HG03457 (cell line): Measurements from ENCODE around the gene C2orf42.
"Not testable (repeated sequence)": the region's sequence is repeated elsewhere in the genome, so short reads cannot be mapped to it uniquely, and the experiment has no call there.

Experiments used
- ATAC-seq: cut with Tn5 transposase; IDR thresholded peaks from one replicate; pipeline ENCODE4 v1.9.1; 2021; ENCODE audit warnings: moderate number of reproducible peaks; ENCODE audit not compliant: unreplicated experiment

Gene C2orf42

DNA sequence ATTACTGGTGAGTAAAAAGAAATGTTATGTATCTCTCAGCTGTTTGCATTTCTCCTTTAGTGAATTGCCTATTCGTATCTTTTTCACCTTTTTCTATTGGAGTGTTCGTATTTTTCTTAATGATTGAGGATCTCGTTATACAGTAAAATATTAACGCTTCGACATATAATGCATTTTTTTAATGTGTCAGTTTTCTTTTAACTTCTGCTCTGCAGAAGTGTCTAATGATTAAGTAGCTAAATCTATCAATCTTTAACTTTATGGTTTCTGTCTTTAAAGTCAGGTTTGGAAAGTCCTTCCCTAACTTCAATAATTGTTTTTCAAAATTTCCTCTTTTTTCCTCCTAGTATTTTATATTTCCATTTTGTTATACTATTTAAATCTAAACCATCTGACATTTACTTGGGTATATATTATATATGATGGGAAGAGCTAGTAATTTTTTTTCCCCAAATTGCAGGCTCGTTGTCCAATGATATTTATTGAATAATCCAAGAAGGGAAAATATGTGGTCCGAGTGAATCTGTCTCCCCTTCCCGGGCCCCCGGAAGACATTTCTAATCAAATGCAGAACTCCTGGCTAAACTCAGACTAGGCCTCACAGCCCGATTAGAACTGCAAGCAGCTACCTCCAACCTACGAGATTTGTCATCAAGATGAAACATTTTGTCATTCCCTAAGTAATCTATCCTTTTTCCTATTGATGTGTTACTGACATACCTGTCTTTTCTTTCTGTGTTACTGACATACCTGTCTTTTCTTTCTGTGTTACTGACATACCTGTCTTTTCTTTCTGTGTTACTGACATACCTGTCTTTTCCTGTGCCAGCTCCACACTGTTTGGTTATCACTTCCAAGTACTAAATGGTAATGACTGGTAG is 86.3 kb downstream of the C2orf42 start:
- ATAC-seq, result no peak

GRCh38 chr2:70103531-70104061 is 87.2 kb downstream of the C2orf42 start:
- no peak for ATAC-seq

DNA sequence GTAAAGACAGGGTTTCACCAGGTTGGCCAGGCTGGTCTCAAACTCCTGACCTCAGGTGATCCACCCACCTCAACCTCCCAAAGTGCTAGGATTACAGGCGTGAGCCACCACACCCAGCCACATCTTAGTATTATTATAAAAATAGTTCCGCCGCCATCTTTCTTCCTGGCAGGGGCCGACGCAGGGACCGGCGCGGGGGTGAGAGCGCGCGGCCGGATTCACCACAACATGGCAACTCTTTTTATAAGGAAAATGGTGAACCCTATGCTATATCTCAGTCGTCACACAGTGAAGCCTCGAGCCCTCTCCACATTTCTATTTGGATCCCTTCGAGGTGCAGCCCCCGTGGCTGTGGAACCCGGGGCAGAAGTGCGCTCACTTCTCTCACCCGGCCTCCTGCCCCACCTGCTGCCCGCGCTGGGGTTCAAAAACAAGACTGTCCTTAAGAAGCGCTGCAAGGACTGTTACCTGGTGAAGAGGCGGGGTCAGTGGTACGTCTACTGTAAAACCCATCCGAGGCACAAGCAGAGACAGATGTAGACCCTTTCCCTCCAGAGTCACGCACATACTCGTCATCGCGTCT is 88.4 kb downstream of the C2orf42 start:
- not testable (repeated sequence) for ATAC-seq

DNA sequence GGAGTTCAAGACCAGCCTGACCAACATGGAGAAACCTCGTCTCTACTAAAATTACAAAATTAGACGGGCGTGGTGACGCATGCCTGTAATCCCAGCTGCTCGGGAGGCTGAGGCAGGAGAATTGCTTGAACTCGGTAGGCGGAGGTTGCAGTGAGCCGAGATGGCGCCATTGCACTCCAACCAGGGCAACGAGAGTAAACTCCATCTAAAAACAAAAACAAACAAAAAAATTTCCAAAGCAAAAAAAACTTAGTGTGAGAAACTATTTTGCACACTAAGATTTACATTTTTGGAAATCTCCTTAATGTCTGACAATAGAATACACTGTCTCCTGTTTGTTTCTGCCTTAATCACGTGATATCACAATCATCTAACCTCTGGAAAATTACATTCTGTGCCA is 89.1 kb downstream of the C2orf42 start:
- ATAC-seq, result not testable (repeated sequence)

DNA sequence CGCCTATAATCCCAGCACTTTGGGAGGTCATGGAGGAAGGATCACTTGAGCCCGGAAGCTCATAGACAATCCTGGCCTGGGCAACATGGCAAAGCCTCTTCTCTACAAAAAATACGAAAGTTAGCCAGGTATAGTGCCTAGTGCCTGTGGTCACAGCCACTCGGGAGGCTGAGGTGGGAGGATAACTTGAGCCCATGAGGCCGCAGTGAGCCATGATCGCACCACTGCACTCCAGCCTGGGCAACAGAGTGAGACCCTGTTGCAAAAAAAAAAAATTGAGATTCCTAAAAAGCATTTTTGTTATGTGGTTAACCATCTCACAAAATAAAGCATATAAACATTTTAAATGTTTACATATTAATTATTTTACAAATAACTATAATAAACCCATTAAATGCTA is 89.6 kb downstream of the C2orf42 start:
- no peak for ATAC-seq
